ENCODE results near the gene CEP97. TPM values are rescaled to one million over a fixed set of nuclear protein-coding genes. Genes with fewer than 3 reads are reported as not detected.

CEP97 gene, protein sequence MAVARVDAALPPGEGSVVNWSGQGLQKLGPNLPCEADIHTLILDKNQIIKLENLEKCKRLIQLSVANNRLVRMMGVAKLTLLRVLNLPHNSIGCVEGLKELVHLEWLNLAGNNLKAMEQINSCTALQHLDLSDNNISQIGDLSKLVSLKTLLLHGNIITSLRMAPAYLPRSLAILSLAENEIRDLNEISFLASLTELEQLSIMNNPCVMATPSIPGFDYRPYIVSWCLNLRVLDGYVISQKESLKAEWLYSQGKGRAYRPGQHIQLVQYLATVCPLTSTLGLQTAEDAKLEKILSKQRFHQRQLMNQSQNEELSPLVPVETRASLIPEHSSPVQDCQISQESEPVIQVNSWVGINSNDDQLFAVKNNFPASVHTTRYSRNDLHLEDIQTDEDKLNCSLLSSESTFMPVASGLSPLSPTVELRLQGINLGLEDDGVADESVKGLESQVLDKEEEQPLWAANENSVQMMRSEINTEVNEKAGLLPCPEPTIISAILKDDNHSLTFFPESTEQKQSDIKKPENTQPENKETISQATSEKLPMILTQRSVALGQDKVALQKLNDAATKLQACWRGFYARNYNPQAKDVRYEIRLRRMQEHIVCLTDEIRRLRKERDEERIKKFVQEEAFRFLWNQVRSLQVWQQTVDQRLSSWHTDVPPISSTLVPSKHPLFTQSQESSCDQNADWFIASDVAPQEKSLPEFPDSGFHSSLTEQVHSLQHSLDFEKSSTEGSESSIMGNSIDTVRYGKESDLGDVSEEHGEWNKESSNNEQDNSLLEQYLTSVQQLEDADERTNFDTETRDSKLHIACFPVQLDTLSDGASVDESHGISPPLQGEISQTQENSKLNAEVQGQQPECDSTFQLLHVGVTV
- total RNA-seq = 4.3 and 6.6 TPM in 2 replicates

DNA sequence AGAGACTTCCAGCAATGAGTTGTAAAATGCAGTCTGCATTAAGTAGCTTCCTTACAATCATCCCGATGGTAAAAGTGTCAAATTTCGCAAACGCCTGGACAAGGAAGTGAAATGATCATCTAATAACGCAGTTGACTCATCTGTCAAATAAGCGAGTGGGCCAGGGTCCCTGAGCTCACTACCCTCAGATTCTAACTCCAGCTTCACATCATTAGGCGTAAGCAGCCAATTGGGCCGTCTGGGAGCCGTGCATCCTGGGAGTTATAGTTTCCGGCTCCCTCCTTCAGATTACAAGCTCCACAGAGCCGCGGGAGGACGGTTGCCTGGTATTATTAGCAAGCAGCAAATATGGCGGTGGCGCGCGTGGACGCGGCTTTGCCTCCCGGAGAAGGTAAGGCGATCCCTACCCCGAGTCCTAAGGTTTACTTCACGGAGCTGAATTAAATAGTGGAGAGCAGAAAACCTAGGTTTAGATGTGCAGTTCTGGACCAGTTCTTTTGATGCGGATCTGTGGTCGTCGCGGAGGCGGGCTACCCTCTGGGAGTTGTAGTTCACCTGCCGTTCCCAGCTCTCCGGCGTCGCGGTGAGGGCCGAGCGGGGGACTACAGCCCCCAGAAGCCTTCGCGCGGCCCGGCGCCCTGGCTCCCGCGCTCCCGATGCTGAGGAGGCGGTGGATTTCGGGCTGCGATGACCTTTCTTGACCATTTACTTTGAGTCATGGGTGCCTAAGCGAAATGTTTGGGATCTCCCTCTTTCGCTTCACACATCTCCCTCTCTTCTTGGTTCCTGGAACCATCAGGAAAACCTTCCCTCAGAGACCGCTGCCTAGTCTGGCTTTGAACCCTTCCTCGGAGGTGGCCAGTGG, at the start of gene CEP97:
CEP97 (plus strand) TSS at position 286 of the 865 bp plus-strand sequence; CDS start at position 349, 63 bp downstream.

DNA sequence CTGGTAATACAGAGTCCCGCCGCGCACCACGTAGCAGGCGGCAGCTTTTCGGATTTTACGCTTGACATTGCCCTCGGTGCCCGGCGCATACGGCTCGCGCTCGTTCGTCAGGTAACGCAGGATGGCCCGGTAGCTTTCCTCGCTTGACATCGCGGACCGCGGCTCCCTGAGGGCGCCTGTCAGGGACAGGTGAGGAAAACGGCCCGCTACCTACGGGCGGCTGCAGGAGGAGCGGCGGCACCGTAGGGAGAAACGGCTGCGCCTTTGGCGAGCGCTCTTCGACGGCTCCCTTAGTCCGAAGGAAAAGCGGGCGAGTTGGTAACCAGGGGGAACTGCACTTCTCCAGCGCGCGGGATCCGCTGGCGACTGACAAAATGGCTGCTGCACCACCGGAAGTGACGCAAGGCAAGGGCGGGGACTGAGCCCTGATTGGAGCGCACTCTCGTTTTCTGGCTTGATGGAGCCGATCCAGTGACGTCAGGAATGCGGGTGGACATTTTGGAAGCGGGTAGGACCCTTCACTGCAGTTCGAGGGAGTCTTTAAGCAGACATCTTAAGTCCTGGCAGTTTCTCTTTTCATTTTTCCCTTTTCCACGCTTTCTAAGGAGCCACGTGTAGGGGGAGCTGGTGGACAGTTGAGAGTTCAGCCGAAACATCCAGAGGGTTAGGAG, 47.5 kb upstream of the CEP97 start, which contains the start of gene ZBTB11:
ZBTB11 (minus strand) TSS at position 368 of the 671 bp plus-strand sequence; CDS start at position 150, 218 bp downstream.

DNA sequence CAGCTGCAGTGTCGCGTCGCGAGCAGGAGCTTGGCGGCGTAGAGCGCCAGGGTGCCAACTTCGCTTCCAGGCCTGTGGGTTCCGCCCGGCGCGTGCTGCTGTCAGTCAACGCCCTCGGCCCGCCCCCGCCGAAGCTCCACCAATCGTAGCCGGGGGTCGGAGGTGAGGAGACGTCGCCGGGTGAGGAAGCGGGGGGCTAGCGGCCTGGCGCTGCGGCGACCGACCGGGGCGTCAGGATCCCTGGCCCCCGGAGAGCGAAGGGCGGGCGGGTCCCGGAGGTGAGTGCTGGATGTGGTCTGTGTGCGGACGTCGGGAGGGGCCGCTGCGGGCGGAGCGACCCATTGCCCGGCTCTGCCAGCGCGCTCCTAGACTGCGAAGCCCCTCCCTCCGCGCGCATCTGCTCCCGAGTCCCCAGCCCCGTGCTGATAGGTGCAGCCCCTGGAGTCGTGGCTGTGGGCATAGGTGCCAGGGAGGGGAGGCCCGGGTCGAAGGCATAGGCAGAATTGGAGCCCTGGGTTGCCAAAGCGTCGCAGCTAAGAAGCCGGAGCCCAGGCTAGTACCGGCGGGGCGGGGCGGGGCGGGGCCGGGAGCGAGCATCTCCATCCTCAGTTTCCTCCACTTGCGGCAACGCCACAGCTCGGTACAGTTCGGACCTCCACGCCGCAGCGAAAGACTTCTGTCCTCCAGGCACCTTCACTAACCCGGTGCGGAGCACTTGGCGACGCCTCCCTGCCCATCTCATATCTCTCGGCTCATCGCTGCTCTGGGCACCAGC, 54.8 kb downstream of the CEP97 start, which contains the start of gene NXPE3:
NXPE3 (plus strand) TSS at position 165 of the 775 bp plus-strand sequence. CDS start 6,386 bp downstream, outside the sequence.

Other genes with a start within 250 kb of the CEP97 start
- gene SENP7, start 211.4 kb upstream of the CEP97 start, total RNA-seq = 4.1 and 4.9 TPM in 2 replicates
- 28.2 and 42.9 TPM in 2 replicates for gene TRMT10C, start 162.7 kb upstream of the CEP97 start, total RNA-seq
- 61.3 and 63.7 TPM in 2 replicates for gene PCNP, start 150.4 kb upstream of the CEP97 start, total RNA-seq
- 15.8 and 19.6 TPM in 2 replicates for gene ZBTB11, start 47.5 kb upstream of the CEP97 start, total RNA-seq
- gene RPL24, start 37.9 kb upstream of the CEP97 start, total RNA-seq = 2,252 and 2,315 TPM in 2 replicates
- gene NXPE3, start 54.6 kb downstream of the CEP97 start, total RNA-seq = 11.3 and 17.0 TPM in 2 replicates
- 13.2 and 56.9 TPM in 2 replicates for gene NFKBIZ, start 124.9 kb downstream of the CEP97 start, total RNA-seq

Measured in hair follicular keratinocyte (primary cell).